GM21423 (cell line): ENCODE measurements around the gene NCOA5.

Source experiments
- ATAC-seq: cut with Tn5 transposase; IDR thresholded peaks from one replicate; pipeline ENCODE4 v1.9.1; 2021; ENCODE audit warnings: mild to moderate bottlenecking, moderate library complexity; ENCODE audit not compliant: unreplicated experiment

The NCOA5 gene

DNA sequence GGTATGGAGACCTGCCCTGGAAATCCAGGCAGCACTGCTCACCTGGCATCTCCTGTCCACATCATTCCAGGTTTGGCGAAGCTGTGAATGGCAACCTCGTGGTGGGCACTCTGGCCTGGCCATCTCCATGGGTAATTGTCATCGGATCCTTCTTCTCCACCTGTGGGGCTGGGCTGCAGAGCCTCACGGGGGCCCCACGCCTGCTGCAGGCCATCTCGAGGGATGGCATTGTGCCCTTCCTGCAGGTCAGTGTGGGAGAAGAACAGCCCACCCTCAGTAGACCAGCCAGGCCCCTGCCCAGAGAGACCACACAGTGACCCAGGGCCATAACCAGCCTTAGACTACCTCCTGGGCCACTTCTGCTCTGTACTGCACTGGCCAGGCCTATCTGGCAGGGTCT lies 44.9 kb downstream of the NCOA5 start:
- ATAC-seq = no peak

DNA sequence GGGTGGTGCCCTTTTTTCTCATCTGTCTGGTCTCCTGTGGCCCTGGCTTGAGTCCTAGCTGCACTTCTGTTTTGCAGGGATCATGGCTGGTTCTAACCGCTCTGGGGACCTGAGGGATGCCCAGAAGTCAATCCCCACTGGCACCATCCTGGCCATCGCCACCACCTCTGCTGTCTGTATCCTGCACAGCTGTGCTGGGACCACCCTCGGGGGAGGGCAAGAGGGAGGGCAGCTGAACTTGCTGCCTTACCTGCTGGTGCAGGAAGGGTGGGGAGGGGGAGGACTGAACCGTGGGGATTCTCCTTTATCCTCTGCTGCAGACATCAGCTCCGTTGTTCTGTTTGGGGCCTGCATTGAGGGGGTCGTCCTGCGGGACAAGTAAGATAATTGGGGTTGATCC lies 46.2 kb downstream of the NCOA5 start:
- no peak for ATAC-seq

DNA sequence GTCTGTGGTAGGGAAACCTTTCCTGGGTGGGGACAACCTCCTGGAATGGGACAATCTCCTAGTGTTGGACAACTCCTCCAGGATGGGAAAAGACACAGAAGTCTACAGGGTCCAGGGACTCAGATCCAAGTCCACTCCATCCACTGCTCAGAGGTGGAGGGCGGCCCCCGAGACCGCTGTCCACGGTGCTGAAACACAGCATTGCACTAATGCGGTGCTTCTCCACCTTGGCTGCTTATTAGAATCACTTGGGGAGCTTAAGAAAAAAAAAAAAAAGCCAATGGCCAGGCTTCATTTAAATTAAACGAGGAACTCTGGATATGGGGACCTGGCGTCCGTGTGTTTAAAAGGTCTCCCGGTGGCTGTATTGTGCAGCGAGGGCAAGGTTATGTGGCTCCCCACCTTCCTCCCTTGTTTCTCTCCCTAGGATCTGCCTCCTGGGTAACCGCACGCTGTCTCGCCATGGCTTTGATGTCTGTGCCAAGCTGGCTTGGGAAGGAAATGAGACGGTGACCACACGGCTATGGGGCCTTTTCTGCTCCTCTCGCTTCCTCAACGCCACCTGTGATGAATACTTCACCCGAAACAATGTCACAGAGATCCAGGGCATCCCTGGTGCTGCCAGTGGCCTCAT lies 48.7 kb downstream of the NCOA5 start:
- ATAC-seq = no peak

DNA sequence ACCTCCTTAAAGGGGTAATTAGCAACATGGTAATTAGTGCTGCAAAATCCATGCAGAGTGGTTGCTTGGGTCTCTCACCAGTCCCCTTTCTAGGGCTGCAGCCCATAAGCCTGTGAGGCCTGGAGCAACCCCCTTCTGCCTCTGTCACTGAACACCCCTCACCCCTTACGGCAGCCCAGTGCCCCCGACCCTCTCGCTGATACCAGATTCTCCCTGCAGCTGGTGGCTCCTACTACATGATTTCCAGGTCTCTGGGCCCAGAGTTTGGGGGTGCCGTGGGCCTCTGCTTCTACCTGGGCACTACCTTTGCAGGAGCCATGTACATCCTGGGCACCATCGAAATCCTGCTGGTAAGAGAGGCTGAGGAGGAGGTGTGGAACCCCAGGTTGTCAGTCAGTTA lies 52.7 kb downstream of the NCOA5 start:
- no peak for ATAC-seq

DNA sequence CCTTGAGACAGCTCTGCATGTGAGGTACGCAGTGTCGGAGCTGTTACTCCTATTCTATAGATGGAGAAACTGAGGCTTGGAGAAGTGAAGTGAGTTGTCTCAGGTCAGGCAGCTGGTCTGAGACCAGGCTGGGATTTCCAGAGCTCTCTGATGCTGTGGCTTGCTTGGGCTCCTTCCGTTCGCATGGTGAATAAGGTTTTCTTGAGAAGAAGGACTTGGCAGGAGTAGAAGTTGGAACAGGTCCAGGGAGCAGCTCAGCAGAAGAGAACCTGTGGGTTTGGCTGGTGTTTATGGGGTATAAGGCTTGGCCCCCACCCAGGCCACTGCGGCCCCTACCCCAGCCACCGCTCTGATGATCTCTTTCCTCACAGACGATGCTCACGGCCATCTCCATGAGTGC lies 53.4 kb downstream of the NCOA5 start:
- ATAC-seq = no peak

DNA sequence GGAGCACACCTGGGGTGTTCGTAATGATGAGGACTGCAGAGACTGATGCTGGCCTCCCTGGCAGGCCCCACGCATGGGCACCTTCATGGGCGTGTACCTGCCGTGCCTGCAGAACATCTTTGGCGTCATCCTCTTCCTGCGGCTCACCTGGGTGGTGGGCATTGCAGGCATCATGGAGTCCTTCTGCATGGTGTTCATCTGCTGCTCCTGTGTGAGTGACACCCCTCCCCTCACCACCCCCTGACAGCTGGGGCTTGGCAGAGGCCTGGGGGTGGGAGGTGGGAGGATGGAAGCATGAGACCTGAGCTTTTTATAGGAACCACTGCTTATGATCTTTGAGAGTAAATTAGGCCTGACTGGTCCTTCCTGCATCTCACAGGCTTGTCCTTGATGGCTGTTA lies 54.0 kb downstream of the NCOA5 start:
- ATAC-seq = no peak

DNA sequence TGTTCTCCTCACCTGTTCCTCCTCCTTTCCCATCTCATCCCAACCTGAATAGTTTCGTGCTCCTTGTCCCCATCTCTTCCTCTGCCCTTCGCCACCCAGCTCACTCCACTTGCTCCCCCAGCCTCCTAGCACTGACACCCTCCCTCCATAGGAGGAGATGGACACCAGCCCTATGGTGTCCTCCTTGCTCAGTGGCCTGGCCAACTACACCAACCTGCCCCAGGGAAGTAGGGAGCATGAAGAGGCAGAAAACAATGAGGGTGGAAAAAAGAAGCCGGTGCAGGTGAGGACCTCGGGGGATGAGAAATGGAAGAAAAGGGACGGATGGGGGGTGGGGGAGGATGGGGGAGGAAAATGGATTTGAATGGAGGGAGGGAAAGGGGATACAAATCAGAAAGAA lies 54.5 kb downstream of the NCOA5 start:
- ATAC-seq = no peak

DNA sequence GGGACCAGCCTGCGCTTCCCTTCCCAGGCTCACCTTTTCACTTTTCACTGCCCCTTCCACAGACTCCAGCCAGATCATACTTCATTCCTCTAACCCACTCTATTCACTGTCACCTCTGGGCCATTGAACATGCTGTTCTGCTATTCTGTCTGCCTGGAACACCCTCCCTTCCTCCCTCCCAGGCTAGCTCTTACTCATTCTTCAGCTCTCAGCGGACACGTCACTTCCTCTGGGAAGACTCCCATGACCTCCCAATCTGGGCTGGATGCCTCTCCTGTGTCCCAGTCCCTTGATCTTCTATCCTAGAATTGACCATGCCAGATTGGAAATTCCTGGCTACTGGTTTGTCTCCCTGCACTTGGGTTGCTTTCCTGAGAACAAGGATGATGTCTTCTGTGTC lies 55.7 kb downstream of the NCOA5 start:
- no peak for ATAC-seq

DNA sequence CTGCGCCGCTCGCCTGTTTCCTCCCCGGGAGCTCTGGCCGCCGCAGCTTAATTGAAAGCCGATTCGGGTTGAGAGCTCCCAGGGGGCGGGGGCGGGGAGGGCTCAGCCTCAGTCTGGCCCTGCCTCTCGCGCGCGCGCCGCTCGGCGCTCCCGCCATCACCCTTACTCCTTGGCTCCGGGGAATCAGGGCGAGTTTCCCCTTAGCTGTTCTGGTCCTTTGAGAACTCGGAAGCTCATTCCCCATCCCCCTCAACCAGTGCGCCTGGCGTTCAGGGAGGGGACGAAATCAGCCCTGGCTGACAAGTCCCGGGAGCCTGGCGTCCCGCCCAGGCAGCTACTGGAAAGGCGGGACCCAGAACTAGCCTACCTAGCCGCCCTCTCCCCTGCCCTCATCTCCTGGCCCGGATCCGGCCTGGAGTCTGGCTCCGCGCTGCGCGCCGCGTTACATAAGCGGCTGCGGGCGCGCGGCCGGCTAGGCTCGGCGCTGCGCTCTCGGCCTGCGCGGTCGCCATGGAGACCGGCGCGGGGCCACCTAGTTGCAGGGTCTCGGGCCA lies 58.0 kb downstream of the NCOA5 start:
- ATAC-seq = no peak

DNA sequence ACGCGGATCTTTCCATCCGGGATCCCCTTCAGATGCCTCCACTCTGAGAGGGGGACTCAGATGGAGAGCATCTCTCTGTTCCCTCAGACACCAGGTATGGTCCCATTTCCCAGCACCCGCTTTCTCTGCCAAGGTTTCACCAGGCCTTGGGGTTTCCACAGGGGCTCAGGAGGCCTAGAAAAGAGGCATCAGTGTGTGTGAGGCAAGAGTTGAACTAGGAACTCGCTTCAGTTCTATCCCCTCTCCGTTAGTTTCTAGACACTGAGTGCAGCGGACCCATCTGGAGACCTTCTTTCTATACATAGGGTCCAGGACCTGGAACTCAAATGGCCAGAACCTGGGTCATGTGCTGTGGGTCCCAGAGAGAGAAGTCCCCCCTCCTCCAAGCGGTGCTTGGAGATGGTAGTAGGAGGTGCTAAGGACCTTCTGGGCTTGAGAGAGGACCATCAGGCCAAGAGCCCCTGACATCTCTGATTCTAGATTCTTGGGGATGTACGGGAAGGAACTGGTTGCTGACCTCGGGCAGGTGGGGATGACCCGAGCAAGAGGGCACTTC lies 58.7 kb downstream of the NCOA5 start:
- no peak for ATAC-seq

DNA sequence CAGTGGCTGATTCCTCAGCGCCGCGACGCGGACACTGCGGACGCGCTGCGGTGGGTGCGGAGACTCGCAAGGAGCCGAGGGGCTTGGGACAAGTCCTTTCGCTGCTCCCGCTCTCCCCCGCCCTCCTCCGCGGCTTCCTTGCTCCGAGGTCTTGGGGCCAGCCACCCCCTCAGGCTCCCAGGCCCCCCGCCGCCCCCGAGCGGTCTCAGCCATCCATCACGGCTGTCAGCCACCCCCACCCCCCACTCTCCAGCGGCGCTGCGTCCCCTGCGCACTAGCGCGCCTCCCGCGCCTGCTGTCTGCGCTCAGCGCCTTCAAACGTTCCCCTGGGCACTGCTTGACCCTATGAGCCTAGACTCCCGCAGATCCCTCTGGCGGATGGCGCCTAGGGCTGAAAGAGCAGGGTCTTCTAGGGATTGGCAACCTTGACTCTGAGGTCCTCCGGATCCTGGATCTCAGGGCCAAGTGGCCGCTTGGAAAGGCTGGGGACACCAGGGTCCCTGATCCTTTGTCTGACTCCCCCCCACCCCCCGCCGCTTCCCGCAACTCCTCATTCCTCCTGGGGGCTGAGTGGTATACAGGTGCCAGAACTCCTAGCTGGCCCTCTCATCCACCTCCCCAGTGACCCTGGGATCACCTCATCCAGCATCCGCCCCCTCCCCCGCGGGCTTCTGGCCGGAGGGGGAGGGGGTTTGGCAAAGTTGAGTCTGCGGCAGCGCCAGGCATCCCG lies 59.3 kb downstream of the NCOA5 start:
- no peak for ATAC-seq

DNA sequence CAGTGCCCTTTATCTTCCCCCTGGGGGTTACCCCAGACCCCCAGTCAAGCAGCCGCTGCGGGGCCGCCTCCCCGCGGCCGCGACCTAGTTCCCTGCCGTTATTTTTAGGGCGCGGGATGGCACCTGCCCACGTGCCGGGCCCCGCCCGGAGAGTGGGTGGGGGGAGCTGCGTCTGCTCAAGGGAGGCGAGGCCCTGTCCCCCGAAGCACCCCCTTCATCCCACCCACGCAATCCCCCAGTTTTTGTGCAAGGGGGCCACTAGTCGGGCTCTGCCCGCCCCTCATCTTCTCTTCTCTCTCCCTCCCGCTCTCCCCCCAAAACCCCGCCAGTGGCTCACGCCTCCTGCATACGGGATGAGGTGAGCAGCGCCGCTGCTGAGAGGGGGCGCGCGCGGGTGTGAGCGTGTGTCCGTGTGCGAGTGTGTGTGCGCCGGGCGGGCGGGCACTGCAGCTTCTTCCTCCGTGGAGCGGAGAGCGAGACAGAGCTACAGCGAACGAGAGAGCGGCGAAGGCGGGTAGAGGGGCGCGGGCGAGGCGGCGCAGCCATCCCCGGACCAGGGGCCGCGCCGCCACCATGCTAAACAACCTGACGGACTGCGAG lies 60.9 kb downstream of the NCOA5 start, which contains the start of gene SLC12A5:
Gene SLC12A5, plus strand, starts transcription at position 444 of the 600 bp plus-strand sequence. Its CDS starts 130 bp downstream, at position 574.
- ATAC-seq = no peak

DNA sequence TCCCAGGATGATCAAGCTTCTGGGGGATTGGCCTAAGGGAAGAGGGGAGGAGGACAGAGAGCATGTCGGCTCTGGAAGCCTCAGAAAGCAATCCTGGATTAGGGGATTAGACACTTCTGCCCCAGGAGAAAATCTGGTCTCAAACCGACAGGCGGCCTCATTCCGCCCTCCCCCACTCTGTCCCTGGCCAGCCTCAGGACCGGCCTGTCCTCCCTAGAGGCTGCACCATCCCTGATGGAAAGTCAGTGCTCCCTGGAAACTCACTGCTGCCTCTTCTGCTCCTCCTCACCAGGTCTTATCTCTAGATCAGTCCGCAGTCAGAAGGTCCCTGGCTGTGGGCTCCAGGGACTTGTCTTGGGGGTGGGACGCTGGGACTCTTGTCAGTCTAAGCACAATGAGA lies 61.7 kb downstream of the NCOA5 start:
- no peak for ATAC-seq

DNA sequence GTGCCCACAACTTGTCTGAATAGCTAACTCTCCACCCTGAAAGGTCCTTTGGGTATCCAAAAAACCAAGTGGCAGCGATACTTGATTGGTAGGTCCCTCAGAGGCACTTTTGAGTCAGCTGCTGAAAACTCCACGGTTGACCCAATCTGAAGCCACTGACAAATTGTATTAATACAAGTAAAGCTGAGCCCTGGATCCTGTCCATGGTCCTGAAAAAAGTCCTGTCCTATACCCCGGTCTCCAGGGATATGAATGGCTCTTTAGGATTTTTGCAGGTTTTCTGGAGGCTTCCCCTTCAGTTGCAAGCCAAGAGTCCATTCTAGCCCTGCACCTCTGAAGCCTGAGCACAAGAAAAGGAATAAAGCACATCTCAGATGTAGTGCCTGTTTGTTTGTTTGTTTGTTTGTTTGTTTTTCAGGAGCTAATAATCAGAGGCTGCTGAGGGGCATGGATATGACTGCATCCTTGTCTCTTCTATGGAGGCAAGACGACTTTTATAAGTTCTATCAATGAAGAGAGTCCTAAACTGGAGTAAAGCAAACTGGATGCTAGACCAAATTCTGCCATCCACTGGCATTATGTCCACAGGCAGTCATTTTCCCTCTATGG lies 62.4 kb downstream of the NCOA5 start:
- ATAC-seq = no peak

DNA sequence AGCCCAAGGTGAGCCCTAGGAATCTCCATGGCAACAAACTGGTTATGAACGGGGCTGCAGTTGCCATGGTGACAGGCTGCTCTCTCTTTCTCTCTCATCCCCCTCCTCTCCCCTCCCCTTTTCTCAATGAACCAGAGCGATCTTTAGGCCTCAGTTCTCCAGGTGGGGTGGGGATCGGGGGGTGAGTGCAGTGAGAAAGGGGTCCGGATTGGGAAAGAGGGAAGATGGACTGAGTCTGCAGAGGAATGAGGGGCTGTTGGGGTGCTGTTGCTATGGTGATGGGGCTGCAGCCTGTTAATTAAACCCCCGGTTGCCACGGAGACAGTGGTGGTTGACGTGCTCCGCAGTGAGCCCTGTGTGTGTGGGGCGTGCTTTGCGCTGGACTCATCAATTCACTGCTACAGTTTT lies 64.4 kb downstream of the NCOA5 start:
- ATAC-seq = no peak

DNA sequence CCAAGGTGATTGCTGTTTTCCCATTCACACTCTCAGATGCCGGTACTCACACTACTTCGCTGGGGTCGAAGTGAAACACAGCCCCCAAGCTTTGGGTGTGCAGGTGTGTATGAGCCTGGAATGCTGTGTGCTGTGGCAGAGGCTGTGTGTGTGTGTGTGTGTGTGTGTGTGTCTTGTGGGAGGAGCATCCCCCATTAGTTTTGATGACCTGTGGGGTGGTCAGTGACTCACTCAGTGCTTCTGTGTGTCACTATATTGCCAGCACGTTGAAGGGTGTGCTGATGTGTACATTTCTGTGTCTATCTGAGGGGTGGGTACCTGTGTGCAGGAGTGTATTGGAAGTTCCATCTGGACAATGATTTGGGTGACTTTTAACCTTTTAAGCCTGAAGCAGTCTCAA lies 65.8 kb downstream of the NCOA5 start:
- no peak for ATAC-seq

DNA sequence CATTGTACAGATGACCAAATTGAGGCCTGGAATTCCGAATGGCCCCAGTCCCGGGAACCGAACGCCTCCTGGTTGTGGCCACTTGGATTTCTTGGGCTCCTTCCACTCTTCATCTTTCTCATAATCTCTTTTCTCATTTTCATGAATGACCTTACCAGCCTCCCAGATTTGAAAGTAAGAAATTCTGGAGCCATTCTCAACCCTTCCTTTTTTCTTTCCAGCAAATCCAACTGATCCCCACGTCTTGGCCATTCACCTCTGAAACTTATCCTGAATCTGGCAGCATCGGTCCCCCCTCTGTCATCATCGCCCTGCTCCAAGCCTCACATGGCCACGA lies 66.6 kb downstream of the NCOA5 start:
- ATAC-seq = no peak

DNA sequence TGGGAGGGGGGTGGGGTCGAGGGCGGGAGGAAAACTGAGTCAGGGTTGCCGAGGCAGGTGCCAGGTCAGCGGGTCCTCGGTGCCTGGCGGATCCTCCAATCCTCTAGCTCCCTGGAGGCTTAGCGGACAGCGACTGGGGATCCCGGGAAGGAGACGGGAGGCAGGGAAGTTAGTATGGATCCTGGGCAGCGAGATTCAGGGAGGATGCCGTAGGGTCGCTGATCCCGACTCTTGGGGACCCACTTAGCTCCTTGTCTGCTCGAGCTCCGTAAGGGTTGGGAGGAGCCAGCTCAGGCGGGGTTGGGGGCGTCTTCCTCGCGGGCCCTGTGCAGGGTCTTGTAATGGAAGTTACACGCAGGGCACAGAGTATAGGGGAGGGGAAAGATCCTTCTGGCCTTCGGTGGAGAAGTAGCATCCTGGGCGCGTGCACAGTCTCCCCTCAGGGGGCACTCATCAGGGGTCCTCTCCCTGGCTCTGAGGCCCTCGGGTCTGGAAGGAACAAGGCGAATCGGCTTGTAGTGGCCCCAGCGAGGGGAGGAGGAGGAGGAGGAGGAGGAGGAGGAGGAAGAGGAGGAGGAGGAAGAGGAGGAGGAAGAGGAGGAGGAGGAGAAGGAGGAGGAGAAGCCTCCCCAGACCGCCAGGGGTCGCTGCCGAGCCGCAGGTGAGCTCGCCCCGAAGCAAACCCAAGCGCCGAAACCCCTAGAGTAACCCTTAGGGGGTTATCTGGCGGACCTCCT lies 67.2 kb downstream of the NCOA5 start:
- no peak for ATAC-seq

DNA sequence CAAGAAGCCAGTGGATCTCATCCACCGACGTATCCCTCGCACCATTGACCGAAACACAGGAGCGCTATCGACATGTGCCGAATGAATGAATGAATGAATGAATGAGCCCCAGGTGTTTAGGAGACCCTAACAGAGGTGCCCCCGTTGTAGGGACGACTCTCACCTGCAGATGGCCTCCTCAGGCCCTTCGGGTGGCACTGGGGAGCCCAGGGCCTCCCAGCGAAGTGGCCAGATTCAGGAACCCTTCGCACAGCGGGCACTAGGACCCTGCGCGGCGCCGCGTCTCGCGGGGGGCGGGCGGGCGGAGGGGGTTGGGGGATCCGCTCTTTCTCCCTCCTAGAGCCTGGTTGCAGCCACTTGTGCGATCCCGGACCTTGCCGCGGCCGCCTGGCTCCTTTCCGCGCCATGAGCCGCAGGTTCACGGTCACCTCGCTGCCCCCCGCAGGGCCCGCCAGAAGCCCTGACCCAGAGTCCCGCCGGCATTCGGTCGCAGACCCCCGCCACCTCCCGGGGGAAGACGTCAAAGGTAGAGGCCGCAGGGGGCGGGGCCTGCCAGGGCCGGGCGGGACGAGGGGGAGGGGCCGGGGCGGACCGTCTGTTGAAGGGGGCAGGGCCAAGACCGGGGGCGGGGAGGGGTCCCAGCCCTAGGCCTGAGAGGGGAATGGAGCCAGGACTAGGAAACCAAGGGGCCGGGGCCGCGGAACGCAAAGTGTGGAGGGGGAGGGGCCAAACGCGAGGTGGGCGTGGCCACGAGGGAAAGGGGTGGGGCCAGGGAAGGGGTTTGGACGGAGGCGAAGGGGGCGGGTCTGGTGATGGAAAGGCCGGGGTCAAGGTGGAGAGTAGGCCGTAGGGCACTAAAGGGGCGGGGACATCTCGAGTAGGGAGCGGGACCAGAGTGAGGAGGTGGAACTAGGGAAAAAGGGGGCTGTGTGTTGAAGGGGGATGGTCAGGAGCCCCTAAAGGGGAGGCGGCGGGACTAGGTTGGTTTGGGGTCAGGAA lies 68.1 kb downstream of the NCOA5 start:
- ATAC-seq = no peak

DNA sequence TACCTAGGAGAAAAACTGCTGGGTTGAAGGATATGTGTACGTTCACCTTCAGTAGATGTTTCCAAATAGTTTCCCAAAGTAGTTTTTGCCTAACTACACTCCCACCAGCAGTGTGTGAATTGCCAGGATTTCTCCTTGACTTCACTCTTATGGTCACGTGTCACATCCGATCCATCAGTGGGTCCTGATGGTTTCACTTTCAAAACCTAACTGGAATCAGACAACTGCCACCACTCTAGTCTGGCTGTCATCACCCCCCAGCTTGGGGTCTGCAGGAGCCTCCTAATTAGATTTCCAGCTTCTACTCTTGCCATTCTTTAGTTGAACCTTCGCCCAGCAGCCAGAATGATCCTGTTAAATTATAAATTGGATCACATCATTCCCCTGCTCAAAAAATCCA lies 69.2 kb downstream of the NCOA5 start:
- ATAC-seq = no peak
